ENCODE results near the gene IP6K3.

IP6K3 gene

GRCh38 chr6:33777398-33778388 is 31.0 kb upstream of the IP6K3 start:
- DNase-seq = no peak

GRCh38 chr6:33776764-33777163 is 30.1 kb upstream of the IP6K3 start:
- no peak for DNase-seq

GRCh38 chr6:33776186-33776585 is 29.5 kb upstream of the IP6K3 start:
- no peak for DNase-seq

DNA sequence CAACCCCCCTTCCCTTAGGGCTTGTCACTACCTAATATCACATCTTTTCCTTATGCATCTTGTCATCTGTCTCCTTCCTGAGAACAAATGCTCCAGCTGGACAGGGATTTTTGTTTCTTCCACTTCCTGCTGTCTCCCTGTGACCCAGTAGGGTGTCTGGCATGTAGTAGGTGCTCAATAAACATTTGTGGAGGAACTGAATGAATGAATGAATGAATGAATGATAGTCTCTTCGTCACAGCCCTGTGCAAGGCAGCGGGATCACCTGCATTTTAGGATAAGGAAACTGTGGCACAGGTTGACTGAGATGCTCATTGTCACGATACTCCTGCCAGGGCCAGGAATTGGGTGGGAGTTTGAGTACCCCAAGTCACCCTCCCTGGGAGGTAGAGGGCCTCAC is 28.1 kb upstream of the IP6K3 start:
- DNase-seq = no peak

DNA sequence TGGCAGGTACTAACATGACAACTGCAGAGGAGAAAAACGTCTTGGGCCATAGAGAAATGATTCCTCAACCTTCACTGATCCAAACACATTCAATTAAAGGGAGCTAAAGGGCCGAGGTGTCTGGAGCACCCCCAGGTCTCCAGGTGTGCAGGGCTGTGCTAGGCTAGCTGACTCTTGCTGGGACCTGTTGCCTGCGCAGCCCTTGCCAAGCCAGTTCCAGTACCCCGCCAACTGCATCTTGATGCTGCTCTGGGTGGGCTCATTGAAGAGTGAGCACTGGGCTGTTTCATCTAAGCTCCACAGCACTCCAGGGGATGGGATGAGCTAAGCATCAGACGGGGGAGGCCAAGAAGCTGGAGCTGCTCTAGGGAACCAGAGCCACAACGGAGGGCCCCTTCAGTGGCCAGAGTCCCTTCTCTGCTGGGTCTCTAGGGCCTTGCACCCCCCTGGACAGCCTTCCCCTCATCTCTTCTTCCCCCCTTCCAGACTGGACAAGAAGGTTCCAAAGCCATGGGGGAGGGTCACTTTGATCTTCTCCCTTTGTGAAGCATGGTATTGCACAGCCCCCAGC is 26.3 kb upstream of the IP6K3 start:
- no peak for DNase-seq

DNA sequence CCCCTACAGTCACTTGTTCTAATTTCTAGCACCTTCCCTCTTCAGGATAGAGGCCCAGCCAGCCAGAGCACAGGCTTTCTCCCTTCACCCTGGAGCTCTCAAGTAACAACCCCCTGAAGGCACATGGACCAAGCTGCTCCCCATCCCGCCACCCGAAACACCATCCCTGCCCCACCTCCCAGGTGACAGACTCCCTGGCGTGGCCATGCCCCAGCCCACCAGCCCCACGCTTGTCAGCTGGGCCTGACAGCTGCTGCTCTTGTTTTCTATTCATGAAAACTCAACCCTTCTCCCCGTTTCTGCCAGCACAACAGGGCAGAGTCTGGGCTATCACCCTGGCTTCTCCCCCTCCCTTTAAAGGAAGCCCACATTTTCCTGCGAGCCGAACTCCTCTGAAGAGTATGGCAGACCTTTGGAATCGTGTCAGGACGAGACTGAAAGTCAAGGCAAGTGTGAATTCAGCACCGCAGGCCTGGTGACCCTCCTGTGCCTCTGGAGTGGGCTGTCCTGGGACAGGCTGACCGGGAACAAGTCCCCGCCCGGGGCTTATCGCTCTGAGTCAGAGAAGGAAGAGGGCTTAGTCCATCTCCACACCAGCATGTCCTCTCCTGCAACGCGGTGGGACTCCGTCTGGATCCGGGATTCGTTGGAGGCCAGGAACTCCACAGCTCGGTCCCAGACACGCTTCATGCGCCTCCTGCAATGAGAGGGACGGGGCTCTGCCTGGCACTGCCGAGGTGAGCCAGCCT is 25.6 kb upstream of the IP6K3 start:
- DNase-seq = no peak

DNA sequence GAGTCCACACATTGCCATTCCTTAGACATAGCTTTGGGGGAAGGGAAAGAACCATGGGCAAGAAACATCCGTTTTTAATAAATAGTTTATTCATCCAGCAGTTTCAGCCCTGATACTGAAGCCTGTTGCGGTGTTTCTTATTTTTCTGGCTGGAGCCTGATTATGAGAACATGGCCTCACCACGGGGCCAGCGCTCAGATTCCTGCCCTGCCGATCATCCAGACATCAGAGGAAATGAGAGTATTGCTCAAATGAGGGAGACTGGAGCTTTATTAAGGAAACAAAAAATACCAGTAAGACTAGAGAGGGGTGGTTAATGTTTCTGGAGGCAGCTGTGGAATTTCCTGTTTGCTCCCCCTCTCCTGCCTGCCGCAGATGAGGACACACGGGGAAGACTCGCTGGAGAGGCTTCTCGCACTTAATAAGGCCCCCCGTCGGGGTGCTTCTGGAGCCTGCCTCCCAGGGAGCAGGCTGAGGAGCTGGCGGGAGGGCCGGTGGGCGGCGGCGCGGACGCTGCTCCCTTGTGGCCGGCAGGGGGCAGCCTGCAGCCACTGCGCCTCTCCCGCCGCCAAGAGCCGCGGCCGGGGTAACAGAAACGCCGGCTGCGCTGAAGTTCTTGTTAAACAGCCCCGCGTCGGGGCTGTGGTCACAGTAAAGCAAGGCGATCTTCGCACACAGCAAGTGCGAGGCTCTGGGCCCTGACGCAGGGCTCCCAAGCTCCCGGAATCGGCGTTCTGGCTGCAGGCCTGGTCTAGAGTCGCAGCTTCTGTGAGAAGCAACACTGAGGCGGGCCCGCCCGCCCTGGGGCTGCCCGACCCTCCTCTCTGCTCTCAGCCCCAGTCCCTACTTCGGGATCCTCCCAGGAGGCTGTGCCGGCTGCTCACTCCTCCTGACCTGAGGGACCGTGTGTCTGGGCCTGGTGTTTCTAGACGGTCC is 24.7 kb upstream of the IP6K3 start:
- peak; percentile 61 for DNase-seq

DNA sequence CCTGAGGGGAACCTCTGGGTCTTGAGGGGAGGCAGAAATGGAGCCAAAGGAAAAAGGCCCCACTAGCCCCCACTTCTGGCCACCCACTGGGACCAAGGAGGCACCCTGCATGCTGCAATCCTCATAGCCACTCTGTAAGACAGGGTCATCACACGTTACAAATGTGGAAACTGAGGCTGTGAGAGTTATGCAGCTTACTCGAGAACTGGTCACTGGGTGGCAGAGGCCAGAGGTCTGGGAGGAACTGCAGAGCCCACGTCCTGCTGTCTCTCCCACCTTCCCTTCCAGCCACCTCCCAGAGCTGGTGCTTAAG is 24.1 kb upstream of the IP6K3 start:
- no peak for DNase-seq

DNA sequence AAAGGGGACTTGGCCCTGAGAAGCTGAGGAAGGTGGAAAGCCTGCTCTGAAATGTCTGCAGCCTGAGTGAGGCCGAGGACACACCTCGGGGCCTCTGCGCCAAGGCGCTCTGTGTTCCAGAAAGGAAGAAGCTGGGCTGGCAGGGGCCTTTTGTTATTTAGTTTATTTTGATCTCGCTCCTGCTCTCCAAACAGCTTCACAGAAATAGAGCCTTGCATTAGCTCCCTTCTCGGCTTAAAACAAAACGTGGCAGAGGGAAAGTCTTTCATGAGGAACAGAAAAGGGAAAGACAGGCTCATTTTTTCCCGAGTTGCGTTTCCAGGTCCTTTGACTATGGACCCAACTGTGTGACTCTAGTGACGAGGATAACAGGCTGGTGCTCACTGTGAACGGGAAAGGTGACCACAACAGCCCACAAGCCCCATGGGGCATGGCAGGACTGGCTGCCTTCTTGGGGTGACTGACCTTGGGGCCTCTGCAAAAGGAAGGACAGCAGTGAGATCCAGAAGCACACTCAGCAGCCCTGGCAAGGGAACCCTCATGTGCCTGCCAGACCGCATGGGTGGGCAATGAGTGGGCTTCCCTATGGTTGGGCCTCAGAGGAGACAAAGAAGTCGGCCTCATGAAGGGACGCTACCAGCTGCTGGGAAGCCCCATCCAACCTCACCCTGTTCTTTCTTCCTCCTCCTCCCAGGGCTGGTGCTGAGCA is 23.6 kb upstream of the IP6K3 start:
- DNase-seq = no peak

- DNase-seq = no peak
Observed at GRCh38 chr6:33769248-33769821, 22.6 kb upstream of the IP6K3 start.

DNA sequence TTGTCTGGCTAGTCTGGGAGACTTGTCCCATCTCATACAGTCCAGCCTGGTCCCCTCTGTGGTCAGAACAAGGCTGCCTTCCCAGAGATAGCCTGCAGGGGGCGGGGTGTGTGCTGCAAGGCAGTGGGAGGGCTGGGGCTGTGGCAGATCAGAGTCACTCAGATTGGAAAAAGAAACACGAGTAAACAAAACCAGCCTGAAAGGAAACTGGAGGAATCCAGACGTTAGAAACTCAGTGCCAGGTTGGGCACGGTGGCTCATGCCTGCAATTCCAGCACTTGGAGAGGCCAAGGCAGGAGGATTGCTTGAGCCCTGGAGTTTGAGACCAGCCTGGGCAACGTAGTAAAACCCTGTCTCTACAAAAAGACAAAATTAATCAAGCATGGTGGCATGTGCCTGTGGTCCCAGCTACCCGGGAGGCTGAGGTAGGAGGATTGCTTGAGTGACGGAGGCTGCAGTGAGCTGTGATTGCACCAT is 22.0 kb upstream of the IP6K3 start:
- DNase-seq = peak; percentile 60

DNA sequence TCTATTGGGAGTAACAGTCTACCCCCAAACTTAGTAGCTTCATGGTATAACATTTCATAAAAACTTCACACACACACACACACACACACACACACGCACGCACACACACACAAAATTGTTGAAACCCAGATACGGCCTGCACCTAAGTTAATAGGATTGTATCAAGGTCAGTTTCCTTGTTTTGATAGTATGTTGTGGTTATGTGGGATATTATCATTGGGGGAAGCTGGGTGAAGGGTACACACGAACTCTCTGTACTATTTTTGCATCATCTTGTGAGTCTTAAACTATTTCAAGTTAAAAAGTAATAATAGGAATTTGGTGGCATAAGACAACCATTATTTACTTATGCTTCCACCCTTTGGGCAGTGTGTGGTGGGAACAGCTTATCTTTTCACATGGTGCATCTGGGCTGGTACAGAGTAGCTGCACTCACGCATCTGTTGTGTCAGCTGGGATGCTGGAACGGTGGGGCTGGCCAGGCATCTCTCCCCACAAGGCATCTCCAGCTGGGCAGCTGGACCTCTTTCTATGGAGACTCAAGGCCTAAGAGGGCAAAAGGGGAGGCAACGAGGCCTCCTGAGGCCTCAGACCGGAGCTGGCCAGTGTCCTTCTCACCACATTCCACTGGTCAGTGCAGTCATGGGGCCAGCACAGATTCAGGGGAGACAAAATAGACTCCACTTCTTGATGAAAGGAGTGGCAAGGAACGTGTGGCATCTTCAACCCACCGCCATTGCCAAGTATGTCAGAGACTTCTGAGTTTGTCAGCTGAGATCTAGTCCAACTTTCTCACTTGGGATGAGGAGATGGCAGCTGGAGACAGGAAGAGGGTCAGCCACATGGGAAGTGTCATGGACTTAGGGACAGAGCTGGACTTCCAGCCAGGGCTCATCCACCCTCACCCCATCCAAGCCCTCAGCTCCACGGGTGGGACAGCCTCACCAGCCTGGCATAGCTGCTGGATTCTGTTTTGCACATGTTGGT is 20.5 kb upstream of the IP6K3 start:
- DNase-seq = no peak

DNA sequence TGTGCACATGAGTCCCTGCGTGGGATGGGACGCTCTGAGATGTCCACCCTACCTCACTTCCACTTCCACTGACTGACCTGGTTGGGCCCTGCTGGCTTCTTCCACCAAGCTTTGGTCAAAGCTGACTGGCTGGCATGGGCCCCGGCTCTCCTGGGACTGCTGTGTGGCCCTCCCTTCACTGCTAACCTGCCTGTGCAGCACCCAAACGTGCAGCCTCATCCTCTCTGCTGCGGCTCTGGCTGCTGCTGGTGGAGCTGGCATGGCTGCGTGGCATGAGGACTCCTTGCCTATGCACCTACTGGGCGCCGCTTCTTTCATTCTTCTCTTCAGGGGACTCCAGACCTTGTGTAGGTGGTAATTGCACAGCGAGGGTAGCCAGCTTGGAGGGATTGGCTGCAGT is 18.7 kb upstream of the IP6K3 start:
- DNase-seq = no peak

DNA sequence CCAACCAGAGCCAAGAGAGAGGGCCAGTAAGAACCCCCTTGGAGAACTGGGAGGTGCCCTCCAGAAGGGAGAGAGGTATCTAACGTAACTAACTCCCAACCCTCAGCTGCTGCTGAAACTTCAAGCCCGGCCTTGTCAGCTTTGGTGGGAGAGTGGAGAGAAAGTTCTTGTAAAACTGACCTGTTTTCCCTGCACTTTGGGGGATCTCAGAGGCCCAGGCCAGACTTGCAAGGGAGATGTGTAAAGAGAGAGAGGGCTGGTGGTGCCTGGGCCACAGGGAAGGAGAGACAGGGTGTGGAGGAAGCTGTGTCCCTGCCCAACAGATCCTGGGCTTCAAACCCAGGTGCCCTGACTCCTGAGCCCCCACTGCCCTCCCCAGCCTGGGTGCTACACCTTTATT is 17.3 kb upstream of the IP6K3 start:
- no peak for DNase-seq

- DNase-seq = no peak
Observed at GRCh38 chr6:33763483-33763882, 16.8 kb upstream of the IP6K3 start.

- DNase-seq = no peak
Observed at GRCh38 chr6:33762713-33763112, 16.0 kb upstream of the IP6K3 start.

- peak; percentile 55 for DNase-seq
Observed at GRCh38 chr6:33761922-33762629, 15.4 kb upstream of the IP6K3 start.

- DNase-seq = no peak
Observed at GRCh38 chr6:33761581-33761921, 14.8 kb upstream of the IP6K3 start.

GRCh38 chr6:33759887-33760629 is 13.4 kb upstream of the IP6K3 start:
- no peak for DNase-seq
